Measurements from ENCODE around the gene S1PR3.

S1PR3 gene

DNA sequence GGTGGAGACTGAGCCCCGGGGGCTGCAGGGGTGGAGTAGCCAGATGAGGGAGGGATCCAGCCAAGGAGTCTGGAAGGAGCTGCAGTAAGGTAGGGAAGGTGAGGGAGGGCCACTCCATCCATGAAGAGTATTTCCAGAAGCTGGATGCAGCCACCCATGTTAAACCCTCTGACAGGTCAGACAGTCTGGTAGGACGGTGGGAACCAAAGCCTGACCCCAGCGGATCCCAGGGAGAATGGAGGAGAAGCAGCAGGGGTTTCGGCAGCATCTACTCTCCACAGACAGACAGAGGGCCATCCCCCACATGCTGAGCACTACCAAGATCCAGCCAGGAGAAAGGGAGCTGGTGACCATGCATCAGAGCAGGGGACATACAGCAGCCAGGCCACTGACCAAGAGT is 22.5 kb upstream of the S1PR3 start:
- DNase-seq: no peak

DNA sequence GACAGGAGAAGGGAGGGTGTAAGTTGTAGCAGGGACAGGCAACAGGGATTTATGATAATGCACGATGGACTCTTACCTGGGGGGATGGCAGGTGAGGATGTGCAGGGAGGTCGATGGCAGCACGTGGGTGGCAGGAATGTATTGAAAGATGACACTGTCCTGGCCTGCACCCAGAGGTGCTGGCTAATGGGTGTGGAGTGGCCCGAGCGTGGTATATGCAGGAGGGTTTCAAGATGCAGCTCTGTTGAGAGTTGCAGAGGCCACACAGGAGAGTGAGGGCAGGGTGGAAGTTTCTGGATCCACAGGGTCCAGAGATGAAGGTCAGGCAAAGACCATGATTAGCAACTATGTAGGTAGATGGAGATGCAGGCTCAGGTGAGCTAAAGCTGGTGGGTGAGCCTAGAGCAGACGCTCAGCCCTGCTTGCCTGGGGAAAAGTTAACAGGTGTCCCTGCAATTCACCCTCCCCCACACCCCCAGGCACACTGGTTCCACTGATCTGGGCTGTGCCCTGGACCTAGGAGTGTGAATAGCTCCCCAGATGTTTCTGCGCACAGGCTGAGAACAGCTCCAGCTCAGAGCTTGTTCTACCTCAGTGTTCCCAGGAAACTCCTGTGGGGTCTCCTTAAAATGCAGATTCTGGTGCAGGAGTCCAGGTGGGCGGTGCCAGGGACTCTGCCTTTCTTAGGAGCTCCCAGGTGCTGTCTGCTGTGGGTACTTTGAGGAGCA is 21.5 kb upstream of the S1PR3 start:
- DNase-seq: no peak

DNA sequence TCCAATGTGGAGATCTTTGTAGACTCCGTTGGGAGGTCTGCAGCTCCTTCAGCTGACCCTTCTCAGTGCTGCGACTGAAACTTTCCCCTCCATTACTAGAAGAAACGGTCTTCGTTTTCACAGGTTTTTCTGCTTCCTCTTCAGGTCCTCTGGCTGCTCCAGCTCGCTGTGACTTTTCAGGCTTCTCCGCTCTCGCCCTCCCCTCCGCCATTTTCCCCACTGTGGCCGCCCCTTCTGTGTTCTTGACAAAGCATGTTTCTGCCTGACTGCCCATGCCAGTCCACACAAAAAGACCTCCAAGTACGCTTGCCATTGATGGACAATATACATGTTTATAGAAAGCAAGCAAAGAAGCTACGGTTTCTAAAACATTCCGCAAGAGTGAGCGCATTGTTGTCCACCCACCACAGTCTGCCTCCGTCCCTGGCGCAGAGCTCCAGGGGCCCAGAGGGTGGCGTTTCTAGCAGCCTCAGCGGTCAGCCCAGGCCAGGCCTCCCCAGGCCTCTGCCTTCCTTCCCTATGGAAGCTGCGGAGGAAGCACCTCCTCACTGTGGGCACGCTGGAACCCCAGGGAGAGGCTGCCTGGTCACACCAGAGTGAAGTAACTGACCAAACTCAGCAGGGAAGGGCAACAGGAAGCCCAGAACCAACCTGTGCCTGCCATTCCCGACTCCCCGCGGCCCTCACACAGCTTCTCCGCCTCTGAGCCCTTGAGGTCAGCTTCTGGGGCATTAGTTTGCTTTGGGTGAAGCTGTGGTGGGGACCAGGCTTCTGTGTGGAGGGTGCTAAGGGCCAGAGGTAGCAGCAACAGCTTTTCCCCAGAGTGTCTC is 19.9 kb upstream of the S1PR3 start:
- DNase-seq: no peak

DNA sequence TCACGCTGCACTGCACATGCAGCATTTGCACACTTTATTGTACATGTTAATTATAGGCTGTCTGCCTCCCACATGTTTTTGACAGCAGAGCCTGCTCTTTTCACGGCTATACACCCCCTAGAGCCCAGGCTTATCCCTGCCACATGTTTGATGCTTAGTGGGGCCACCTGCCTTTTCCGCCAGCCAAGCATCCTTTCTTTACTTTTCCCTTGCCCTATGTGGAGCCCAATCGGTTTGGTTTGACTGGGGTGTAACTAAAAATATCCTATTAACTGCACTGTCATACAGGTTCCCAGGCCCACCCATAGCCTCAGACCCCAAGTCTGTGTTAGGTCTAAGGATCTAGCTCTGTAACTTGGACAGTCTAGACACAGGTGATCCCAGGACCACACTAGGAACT is 18.9 kb upstream of the S1PR3 start:
- no peak for DNase-seq

DNA sequence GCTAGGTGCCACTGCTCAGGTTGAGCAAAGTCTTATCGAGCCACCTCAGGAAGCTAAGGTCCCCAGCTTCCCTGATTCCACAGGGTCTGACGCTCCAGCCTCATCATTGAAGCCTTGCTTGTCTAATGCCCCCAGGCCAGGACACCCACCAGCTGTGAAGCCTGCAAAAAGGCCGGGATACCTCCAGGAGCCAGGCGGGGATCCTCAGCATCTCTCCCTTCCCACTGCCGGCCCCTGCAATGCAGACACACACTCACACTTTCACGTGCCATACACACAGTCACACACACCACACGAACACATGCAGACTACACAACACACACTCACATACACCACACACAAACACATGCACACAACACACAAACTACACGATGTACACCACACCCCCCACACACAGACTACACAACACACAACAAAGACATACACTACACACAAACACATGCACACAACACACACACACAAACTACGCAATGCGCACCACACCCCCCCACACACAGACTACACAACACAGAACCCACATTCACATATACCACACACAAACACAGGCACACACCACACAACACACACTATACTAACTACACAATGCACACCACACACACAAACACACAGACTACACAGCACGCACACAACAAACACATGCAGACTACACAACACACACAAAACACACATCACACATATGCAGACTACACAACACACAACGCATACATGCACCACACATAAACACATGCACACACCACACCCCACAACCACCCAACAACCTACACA is 17.8 kb upstream of the S1PR3 start:
- DNase-seq: no peak

DNA sequence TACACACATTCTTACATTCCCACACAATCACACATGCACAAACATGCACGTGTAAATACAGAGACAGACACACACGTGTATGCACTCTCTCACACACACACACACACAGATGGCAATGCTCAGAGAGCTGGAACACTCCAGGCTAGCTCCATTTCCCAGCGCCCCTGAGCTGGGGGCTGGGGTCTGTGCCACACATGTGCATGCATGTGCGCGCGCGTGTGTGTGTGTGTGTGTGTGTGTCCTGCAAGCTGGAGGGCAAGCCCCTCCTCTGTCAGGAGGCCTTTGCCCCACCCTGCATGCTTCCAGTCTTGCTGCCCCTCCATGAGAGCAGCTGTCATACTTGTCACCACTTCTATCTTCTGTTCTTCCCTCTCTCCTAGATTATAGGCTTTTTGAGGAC is 16.6 kb upstream of the S1PR3 start:
- DNase-seq: no peak

DNA sequence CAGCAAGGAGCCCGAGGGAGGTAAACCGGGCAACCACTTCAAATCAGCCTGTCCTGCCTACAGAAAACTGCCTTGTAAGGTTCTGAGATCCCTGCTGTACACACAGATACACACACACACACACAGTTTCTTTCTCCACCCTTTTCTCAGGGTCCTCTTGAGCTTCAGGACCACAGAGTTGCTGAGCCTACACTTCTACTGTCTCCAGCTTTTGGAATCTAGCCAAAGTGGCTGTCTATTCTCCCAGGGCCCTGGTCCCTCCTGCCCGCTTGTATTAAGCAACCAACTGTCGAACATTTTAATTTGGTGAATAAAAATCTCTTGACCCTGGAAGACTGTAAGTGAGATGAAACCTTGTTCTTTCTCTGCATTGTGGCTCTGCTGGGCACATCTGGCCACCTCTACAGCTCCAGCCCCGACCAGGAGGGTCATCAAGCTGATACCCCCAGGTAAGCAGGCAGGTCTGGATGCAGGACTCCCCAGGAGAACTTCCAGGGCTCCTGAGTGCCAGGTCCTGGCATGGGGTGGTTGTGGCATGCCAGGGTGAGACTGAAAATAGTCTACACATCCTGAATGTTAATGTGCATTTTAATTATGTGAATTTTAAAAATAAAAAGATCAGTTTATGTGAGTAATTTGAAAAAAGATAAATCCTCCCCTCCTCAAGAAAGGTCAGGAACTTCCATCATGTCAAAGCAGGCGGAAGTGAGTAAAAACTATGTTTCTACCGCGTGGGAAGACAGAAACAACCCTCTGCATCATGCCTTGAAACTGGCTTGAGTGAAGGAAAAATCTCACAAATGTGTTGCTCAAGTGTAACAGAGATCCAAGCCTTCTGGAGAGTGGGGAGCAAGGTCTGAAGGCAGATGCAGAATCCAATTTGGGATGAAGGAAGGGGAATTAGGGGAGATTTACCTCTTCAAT is 15.0 kb upstream of the S1PR3 start:
- no peak for DNase-seq

DNA sequence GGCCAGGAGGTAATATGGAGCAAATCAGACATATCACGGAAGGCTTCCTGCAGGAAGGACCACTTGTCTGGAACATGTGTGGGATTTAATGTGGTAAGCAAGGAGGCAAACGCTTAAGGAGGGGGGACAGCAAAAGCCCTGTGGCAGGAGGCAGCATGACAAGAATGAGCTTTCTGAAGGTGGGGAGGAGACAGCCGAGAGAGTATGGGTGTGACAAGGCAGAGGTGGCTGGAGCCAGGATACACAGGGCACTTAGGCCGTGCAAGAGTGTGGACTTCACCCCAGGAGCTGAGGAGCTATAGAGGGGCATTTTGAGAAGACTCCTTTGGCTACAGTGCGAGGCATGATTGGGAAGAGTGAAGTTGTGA is 14.4 kb upstream of the S1PR3 start:
- DNase-seq: no peak

DNA sequence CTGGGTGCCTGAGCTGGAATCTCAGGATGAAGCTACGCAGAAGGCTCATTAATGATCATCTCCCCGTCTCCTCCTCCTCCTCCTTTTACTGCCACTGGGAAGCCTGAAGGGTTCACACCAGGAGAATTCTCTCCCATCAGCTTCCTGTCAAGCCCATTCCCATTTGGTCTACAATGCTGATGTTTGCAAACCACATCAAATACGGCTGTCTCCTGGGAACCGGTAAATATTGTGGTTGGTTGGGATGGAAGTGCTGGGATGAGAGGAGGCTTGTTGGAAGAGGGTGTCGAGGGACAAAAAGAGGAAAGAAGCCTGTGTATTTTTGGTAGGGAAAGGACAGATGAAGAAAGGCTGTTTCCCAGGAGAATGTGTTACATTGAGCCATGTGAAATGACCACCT is 13.2 kb upstream of the S1PR3 start:
- no peak for DNase-seq

DNA sequence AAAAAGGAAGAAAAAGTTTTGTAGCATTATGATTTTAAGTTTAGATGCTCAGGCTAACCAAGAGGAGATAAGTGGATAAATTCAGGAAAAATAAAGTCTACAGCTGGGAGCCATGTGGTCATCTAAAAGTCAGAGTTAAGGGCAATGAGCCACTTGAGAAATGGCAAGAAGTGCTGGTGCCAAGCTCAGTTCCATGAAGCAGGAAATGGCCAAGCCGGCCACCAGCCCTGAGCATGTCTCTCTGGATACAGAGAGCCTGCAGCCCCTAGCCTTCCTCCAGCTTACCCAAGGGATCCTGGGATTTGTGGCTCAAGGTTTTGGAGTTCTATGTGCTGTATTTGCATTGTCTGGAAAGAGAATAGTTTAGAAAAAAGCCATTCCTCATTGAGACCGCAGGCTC is 12.2 kb upstream of the S1PR3 start:
- DNase-seq: no peak

DNA sequence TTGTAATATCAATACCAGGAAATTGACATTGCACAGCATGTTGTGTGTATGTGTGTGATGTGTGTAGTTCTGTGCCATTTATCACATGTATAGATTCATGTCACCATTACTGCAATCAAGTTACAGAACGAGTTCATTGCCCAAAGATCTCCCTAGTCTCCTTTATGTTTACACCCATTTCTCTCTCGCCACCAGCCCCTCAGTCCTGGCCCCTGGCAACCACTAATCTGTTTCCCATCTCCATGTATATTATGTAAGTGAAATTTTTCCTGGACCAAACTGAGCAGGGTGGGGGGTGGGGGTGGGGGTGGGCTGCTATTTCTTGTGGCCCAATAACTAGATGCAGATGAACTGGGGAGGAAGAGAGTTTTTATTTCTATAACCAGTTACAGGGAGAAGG is 11.5 kb upstream of the S1PR3 start:
- DNase-seq: no peak

DNA sequence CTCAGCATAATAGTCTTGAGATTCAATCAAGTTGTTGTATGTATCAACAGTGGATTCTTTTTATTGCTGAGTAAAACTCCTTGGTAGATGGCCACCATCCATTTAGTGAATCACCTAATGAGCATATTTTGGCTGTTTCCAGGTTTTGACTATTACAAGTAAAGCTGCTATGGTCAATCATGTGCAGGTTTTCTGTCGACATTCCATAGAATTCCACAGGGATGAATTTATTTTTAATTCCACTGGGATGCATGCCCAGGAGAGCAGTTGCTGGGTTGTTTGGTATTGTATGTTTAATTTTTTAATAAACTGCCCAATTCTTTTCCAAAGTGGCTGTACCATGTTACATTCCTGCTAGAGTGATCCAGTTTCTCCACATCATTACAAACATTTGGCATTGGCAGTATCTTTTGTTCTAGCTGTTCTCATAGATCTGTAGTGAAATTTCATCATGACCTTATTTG is 10.5 kb upstream of the S1PR3 start:
- DNase-seq: no peak

DNA sequence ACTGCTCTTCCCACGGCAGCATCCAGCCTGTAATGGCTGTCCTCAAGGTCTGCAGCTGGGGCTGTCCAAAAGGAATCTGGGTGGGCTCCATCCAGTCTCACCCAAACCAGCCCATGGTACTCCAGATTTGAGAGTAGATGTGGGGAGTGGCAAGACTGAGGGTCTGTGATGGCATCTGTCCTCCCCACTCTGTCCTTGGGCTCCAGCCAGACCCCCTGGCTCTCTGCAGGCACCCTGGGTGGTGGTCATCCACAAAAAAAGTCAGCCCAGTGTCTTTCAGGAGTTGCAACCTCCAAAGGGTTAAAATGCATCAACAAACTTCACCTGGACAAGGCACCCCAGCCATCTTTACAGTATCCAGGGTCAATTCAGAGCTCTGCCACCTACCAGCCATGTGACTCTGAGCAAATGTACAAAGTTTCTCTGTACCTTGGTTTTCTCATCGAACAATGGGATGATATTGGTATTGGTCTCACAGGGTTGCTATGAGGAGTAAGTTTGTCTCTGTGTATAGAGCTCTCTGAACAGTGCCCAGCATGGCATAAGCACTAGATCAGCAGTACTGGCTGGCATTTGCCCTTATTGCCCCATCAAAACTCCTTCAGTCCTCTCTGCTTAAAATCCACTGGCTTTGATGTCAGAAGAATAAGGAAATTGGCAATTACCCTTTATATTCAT is 7.3 kb upstream of the S1PR3 start:
- DNase-seq: no peak

DNA sequence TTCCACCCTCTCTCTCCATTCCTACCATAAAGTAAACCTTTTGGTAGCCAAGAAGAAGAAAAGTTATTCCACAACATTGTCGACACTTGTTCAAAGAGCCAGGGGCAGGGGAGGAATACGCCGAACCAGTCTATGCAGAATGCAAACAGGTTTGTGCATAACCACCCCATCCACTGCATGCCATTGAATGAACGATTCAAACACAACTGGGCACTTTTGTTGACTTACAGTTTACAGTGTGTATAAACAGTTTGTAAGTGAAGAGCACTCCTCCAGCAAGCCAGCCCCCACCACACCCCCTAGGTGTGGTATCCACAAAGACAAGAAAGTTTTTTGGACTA is 6.8 kb upstream of the S1PR3 start:
- no peak for DNase-seq

DNA sequence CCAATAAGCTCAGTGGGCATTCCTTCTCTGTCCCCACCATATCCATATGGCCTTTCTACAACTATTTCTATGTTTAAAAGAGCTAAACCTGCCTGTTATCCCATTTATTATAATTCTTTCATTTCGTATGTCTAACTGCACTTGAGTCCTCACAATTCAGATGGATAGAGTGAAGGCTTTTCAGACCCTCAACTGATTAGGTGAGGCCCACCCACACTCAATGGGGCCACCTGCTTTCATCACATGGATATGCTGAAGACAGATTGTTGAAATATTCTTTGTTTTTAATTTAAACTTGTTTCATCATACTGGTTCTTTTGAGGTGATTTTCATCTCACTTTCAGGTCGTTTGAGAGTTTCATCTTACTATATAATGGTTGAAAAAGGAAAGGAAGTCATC is 5.7 kb upstream of the S1PR3 start:
- DNase-seq: no peak

DNA sequence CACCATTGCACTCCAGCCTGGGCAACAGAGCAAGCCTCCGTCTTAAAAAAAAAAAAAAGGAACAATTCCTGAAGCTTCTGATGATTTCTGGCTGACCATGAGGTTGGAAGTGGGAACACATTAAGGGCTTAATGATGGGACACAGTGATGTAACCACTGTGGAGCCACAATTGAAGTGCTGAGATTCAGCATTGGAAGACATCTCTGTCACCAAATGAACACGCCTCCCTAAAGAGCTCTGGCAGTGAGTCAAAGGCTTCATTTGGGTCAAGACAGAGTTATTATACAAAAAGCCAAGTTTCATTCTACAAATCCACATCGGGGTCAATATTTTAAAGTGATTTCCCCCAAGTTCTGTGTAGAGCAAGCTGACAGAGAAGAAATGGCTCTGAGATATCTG is 4.5 kb upstream of the S1PR3 start:
- no peak for DNase-seq

DNA sequence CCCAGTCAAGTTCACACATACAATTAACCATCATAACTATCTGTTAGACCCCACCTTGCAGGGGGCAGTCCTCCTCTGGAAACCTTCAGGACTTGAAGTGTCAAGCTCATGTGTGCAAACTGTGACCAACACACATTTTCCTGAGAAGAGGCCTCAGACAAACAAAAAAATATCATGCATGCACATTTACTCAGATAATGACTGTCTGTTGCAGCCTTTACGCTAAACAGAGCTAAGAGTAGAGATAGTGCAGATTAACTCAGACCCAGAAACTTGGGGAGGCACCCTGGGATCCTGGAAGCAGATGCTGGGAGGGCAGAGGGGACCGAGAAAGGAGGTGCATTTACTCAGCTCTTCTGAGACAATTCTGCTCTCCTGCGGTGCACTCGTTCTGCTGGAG is 3.6 kb upstream of the S1PR3 start:
- DNase-seq: no peak

DNA sequence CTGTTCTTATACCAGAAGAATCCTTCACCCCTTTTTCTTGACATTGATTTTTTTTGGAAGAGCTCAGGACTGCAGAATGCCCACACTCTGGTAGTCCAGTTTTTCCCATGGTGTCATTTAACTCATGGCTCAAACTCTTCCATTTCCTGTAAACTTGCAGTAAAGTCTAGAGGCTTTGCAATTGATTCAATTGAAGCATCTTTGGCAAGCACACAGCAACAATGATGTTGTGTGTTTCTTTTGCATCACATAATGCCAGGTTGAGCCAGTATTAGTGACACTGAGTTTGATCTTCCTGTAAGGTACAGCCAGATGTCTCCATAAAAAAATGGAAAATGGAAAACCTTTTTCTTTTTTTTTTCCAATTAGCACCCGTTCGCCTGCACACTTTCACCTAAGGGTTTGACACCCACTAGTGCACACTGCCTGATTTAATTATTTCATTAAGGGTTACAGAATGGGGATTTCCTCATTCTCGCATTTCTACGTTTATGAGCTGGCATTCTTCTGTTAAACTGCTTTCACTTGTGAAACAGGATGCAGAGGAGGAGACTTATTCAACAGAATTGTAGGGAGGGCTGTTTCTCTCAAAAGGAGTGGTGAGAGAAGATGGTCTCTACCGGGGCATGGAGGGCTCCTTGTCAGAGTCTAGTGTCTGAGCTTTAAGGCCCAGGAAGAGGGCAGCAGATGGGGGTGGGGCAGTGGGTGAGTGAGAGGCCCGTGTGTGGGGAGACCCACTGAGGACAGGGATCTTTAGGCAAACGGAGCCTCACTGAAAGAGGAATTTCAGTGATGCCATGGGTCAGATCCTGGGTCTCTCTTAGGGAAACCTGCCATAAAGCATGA is 2.2 kb upstream of the S1PR3 start:
- DNase-seq: no peak

DNA sequence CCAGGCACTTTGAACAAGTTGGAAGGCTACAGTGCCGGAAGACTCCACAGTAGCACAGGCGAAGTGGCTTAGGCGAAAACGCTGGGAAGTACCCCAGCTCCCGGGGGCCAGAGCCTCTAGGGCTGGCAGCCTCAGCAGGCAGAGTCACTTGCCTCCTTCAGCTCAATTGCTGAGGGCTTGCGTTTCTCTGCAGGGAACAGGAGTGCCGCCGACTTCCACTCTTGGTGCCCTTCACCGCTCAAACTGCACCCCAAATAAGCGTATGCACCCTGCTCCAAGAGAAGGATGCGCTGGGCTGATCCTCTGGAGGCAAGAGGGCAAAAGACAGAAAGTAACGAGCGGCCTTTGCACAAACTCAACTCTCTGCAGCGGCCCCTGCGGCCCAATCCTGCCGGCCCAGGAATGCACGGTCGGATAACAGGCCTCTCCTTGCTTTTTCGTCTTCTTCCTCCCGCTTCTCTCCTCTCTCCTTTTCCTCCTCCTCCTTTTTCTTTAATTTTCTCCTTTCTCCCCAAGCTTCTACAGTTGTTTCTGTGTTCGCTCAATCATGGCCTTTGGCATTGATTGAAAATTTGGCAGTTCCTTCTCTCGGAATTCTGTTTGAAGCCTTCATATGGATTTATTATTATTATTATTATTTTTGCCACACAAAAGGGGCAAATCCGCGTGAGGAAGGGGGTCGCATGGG is 1.1 kb upstream of the S1PR3 start:
- DNase-seq: no peak
